ENCODE data around the gene SNX9. TPM values are rescaled to one million over a fixed set of nuclear protein-coding genes. Genes with fewer than 3 reads are reported as not detected.

SNX9 gene
- total RNA-seq, 1 donor from 2014 or later, result 67.3 TPM

DNA sequence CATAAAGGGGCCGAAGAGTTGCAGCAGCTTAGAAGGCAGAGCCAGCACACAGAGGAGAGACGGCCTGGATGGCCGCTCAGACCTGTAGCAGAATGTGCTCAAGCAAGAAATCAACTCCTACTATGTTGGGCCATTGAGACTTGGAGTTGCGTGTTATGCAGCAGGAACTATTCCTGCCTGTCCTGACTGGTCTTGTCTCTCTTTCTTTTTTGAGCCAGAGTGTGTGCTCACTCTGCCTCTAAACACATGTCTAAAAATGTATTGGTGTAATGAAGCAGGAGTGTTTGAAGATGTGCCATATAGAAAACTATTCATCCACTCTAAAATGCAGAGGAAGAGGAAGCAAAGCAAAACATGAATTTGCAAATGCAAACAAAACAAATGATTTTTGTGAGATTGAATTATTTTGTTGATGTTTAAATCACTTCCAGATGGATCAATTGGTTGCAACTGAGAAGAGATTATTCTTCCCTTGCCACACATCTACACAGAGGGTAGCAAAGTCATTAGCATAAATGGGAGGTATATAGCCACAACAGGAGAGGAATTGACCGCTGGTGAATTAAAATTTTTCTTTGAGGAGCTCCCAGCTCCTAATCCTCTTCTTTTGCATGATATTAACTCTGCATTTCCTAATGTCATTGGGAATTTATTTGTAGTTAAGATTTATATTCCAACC lies 138.2 kb downstream of the SNX9 start:
- no peak for DNase-seq (ENCODE audit: low read depth)
- Histone ChIP-seq H3K4me3 (ENCODE audit: low read depth, low read length) (no peak overlapping the region), H3K27me3 (ENCODE audit: control insufficient read depth, insufficient read depth, low read length) (no peaks in the 10 kb centered on the region), H3K36me3 (ENCODE audit: control insufficient read depth, insufficient read depth, low read length) (no peaks in the 10 kb centered on the region)
- no peak for TF ChIP-seq CTCF (IDR thresholded peaks at IDR 0.05; ENCODE audit: insufficient read depth, low read length, poor library complexity, severe bottlenecking)

GRCh38 chr6:157961832-157962575 lies 139.0 kb downstream of the SNX9 start:
- no peak for DNase-seq (ENCODE audit: low read depth)
- TF ChIP-seq CTCF (IDR thresholded peaks at IDR 0.05; ENCODE audit: insufficient read depth, low read length, poor library complexity, severe bottlenecking), result no peak
- Histone ChIP-seq H3K27me3 (ENCODE audit: control insufficient read depth, insufficient read depth, low read length) (no peaks in the 10 kb centered on the region), H3K4me3 (ENCODE audit: low read depth, low read length) (no peak overlapping the region), H3K36me3 (ENCODE audit: control insufficient read depth, insufficient read depth, low read length) (no peaks in the 10 kb centered on the region)

DNA sequence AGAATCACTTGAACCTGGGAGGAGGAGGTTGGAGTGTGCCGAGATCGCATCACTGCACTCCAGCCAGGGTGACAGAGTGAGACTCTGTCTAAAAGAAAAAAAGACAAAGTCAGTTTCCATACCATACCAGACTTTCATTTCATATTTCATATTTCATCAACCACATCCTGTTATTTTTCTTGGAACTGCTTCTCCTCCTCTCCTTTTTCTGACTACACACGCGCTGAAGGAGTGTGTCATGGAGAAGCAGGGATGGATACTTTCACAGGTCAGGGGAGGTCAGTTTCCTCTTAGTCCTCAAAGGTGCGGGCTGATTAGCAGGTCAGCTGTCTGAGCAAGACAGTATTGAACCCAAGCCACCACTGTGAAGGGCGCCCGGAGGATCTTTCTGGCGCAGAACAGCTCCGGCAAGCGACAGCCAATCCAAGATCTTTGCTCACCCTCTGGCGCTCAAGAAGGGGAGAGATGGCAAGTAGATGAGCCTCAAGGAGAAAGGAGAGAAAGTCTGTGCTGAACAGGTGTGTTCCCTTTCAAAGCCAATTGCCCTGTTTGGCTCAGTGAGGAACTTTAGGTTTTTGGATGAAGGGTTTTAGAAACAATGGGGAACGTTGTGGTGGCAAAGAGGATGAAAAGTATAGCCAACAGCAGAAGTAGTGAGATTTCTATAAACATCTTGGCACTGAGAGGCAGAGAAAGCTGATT lies 139.7 kb downstream of the SNX9 start:
- H3K27me3 ChIP-seq (ENCODE audit: control insufficient read depth, insufficient read depth, low read length), result no peaks in the 10 kb centered on the region
- no peak for DNase-seq (ENCODE audit: low read depth)
- TF ChIP-seq CTCF (IDR thresholded peaks at IDR 0.05; ENCODE audit: insufficient read depth, low read length, poor library complexity, severe bottlenecking), result no peak
- no peaks in the 10 kb centered on the region for H3K36me3 ChIP-seq (ENCODE audit: control insufficient read depth, insufficient read depth, low read length)
- no peak overlapping the region for H3K4me3 ChIP-seq (ENCODE audit: low read depth, low read length)

GRCh38 chr6:157964100-157964499 lies 141.1 kb downstream of the SNX9 start:
- H3K4me3 ChIP-seq (ENCODE audit: low read depth, low read length), result no peak overlapping the region
- no peak for DNase-seq (ENCODE audit: low read depth)
- H3K27me3 ChIP-seq (ENCODE audit: control insufficient read depth, insufficient read depth, low read length), result no peaks in the 10 kb centered on the region
- no peak for TF ChIP-seq CTCF (IDR thresholded peaks at IDR 0.05; ENCODE audit: insufficient read depth, low read length, poor library complexity, severe bottlenecking)
- H3K36me3 ChIP-seq (ENCODE audit: control insufficient read depth, insufficient read depth, low read length), result no peaks in the 10 kb centered on the region

- DNase-seq (ENCODE audit: low read depth), result no peak
- Histone ChIP-seq H3K27me3 (ENCODE audit: control insufficient read depth, insufficient read depth, low read length) (no peaks in the 10 kb centered on the region), H3K36me3 (ENCODE audit: control insufficient read depth, insufficient read depth, low read length) (no peaks in the 10 kb centered on the region), H3K4me3 (ENCODE audit: low read depth, low read length) (no peak overlapping the region)
- no peak for TF ChIP-seq CTCF (IDR thresholded peaks at IDR 0.05; ENCODE audit: insufficient read depth, low read length, poor library complexity, severe bottlenecking)
Observed at GRCh38 chr6:157965387-157965786, 142.3 kb downstream of the SNX9 start.
